Parathyroid adenoma (tissue), 2 donors: Measurements from ENCODE around the gene CALR3.

Experiments used
- H2AFZ ChIP-seq: fragments of 300-600 bp; sonication (generic); one replicate; pipeline ENCODE4 v1.7.0; 2017; ENCODE audit warnings: antibody characterized with exemption, mild to moderate bottlenecking
- H3K27ac ChIP-seq: fragments of 300-600 bp; sonication (generic); one replicate; pipeline ENCODE4 v1.7.0; 2017
- H3K27me3 ChIP-seq: fragments of 300-600 bp; sonication (generic); one replicate; pipeline ENCODE4 v1.7.0; 2017; ENCODE audit warnings: low read length; ENCODE audit not compliant: control insufficient read depth, insufficient read depth
- H3K36me3 ChIP-seq: fragments of 300-600 bp; sonication (generic); one replicate; pipeline ENCODE4 v1.7.0; 2017; ENCODE audit warnings: low read length; ENCODE audit not compliant: control insufficient read depth, insufficient read depth
- H3K4me1 ChIP-seq: fragments of 300-600 bp; sonication (generic); one replicate; pipeline ENCODE4 v1.7.0; 2017; ENCODE audit warnings: control low read depth
- H3K4me2 ChIP-seq: fragments of 300-600 bp; sonication (generic); one replicate; pipeline ENCODE4 v1.7.0; 2017; ENCODE audit warnings: low read length
- H3K4me3 ChIP-seq: fragments of 300-600 bp; sonication (generic); one replicate; pipeline ENCODE4 v1.7.0; 2017; ENCODE audit warnings: low read depth, low read length
- H3K79me2 ChIP-seq: fragments of 300-600 bp; sonication (generic); one replicate; pipeline ENCODE4 v1.7.0; 2017; ENCODE audit warnings: control low read depth
- H3K9ac ChIP-seq: fragments of 300-600 bp; sonication (generic); one replicate; pipeline ENCODE4 v1.7.0; 2017; ENCODE audit warnings: mild to moderate bottlenecking
- H3K9me3 ChIP-seq: fragments of 300-600 bp; sonication (generic); one replicate; pipeline ENCODE4 v1.7.0; 2017; ENCODE audit warnings: low read length; ENCODE audit not compliant: control insufficient read depth
- TF ChIP-seq, protein P1 (sequence below): fragments of 300-600 bp; sonication (generic); IDR thresholded peaks from one replicate; pipeline ENCODE4 v1.7.0; 2017; ENCODE audit warnings: antibody characterized with exemption, mild to moderate bottlenecking
- donor health status: primary hyperparathyroidism.

Gene CALR3

DNA sequence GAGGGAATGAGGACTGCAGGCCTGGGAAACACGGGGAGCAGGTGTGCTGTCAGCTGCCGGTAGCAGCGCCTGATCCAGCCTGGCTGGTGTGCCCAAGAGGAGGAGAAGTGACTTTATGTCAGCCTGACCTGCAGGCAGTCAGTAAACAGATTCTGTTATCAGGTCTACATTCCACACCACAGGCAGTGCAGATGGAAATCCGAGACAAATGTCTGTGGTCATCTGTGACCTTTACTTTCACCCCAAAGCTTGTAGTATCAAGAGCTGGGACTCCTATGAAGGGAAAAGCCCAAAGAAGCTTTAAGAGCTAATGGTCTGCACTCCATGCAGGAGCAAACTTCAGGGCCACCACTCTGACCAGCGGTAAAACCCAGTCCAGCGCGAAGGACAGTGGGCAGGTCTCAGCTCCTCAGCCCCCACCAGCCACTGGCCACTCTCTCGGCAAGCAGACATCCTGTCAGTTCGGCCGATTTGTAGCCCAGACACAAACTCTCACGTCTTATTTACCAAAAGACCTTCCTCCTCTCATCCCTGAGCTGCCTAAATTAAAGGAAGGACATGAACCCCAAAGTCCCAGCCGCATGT is 31.9 kb downstream of the CALR3 start:
- Histone ChIP-seq H3K4me1 (peaks cover 21% of the 10 kb centered on the region), H3K9me3 (no peaks in the 10 kb centered on the region), H3K27me3 (no peaks in the 10 kb centered on the region), H3K4me2 (peak overlapping the region; percentile 57), H3K36me3 (no peaks in the 10 kb centered on the region), H3K27ac (peak overlapping the region; percentile 67), H3K79me2 (peaks cover 93% of the 10 kb centered on the region), H2AFZ (no peak overlapping the region), H3K9ac (no peak overlapping the region), H3K4me3 (peak overlapping the region; percentile 24)
- TF ChIP-seq, protein P1, sequence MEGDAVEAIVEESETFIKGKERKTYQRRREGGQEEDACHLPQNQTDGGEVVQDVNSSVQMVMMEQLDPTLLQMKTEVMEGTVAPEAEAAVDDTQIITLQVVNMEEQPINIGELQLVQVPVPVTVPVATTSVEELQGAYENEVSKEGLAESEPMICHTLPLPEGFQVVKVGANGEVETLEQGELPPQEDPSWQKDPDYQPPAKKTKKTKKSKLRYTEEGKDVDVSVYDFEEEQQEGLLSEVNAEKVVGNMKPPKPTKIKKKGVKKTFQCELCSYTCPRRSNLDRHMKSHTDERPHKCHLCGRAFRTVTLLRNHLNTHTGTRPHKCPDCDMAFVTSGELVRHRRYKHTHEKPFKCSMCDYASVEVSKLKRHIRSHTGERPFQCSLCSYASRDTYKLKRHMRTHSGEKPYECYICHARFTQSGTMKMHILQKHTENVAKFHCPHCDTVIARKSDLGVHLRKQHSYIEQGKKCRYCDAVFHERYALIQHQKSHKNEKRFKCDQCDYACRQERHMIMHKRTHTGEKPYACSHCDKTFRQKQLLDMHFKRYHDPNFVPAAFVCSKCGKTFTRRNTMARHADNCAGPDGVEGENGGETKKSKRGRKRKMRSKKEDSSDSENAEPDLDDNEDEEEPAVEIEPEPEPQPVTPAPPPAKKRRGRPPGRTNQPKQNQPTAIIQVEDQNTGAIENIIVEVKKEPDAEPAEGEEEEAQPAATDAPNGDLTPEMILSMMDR, result no peak

DNA sequence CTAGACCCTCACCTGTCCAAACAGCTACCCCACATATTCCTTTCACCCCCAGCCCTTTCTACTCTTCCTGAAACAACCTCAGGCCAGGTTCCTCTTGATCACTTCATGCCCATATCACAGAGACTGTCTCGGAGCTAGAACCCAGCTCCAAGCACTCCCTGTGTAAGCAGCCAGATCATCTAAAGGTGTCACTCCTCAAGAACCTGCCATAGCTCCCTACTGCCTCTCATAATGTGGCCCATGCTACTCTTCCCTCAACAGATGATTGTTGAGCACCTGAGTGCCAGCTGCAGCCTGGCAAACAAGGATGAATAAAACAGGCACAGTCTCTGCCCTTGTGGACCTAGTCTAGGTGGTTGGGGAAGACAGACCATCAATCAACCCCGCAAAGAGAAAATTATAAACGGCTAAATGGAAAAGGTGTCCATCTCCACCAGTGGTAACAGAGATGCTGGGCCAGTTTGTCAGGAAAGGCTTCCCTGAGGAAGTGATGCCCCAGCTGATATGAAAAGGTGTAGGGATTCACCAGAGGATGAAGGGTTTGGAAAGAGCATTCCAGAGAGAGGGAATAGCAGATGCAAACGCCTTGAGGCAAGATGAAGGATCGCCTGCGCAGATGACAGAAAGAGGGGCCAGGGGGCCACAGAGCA is 32.5 kb downstream of the CALR3 start:
- H3K27me3 ChIP-seq, result no peaks in the 10 kb centered on the region
- H3K79me2 ChIP-seq, result peaks cover 93% of the 10 kb centered on the region
- H3K36me3 ChIP-seq, result no peaks in the 10 kb centered on the region
- H3K4me1 ChIP-seq, result peaks cover 27% of the 10 kb centered on the region
- H3K4me3 ChIP-seq, result peak overlapping the region; percentile 24
- no peaks in the 10 kb centered on the region for H3K9me3 ChIP-seq
- peak overlapping the region; percentile 67 for H3K27ac ChIP-seq
- no peak overlapping the region for H3K9ac ChIP-seq
- H2AFZ ChIP-seq, result no peak overlapping the region
- H3K4me2 ChIP-seq, result peak overlapping the region; percentile 57
- TF ChIP-seq, protein P1, result no peak

DNA sequence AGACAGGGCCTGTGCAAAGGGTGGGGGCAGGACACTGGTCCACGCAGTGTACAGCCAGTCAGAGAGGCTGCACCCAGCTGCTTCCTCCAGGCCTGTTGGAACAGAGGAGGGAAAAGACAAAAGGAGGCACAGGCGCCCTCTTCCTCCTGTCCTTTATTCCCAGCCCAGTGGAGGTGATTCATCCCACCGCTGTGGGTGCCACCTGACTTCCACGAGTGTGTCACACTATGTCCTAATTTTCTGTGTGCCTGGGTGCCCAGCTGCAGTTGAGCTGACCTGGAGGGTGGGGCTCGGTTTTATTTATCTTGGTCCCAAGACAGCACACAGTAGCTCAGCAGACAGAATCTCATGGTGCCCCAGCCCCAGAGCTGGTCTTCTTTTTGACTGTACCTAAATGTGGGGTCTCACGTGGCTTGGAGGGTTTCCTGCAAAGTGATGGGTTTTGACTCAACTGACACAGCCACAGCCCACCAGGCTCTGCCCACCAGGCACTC is 33.2 kb downstream of the CALR3 start:
- no peak overlapping the region for H3K4me3 ChIP-seq
- no peak overlapping the region for H3K27ac ChIP-seq
- no peaks in the 10 kb centered on the region for H3K9me3 ChIP-seq
- H2AFZ ChIP-seq, result no peak overlapping the region
- TF ChIP-seq, protein P1, result no peak
- no peaks in the 10 kb centered on the region for H3K36me3 ChIP-seq
- H3K4me2 ChIP-seq, result no peak overlapping the region
- H3K9ac ChIP-seq, result no peak overlapping the region
- H3K79me2 ChIP-seq, result peaks cover 86% of the 10 kb centered on the region
- no peaks in the 10 kb centered on the region for H3K27me3 ChIP-seq
- H3K4me1 ChIP-seq, result peaks cover 34% of the 10 kb centered on the region

DNA sequence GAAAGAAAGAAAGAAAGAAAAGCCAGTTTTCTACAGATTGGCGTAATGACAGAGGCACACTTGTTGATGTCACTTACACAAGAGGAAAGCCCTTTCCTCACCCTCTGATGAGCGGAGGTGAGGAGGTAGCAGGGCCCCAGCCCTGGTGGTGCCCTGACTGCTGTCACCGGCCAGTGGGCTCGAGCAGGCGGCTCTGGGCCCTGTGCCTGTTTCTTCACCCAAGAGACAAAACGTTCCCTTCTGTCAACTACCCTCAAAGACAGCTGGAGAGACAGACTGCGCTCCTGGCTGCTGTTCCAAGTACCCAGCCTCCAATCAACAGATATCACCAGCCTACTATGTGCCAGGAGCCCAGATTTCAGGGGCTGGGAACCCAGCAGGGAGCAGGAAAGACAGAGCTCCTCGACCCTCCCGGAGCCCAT is 34.3 kb downstream of the CALR3 start:
- peaks cover 43% of the 10 kb centered on the region for H3K4me1 ChIP-seq
- no peak overlapping the region for H3K4me2 ChIP-seq
- TF ChIP-seq, protein P1, result no peak
- no peaks in the 10 kb centered on the region for H3K27me3 ChIP-seq
- no peaks in the 10 kb centered on the region for H3K9me3 ChIP-seq
- H3K9ac ChIP-seq, result no peak overlapping the region
- peaks cover 76% of the 10 kb centered on the region for H3K79me2 ChIP-seq
- H3K36me3 ChIP-seq, result no peaks in the 10 kb centered on the region
- H2AFZ ChIP-seq, result no peak overlapping the region
- H3K27ac ChIP-seq, result no peak overlapping the region
- no peak overlapping the region for H3K4me3 ChIP-seq
